AML-193 (cell line): Measurements from ENCODE around the gene VEZT.
"Not testable (repeated sequence)": the region's sequence is repeated elsewhere in the genome, so short reads cannot be mapped to it uniquely, and the experiment has no call there.

ENCODE experiments used
- DNase-seq, 2 experiments: peaks; one replicate each; lab custom pipeline; 2025; lab: John Stamatoyannopoulos, UW

Gene VEZT

DNA sequence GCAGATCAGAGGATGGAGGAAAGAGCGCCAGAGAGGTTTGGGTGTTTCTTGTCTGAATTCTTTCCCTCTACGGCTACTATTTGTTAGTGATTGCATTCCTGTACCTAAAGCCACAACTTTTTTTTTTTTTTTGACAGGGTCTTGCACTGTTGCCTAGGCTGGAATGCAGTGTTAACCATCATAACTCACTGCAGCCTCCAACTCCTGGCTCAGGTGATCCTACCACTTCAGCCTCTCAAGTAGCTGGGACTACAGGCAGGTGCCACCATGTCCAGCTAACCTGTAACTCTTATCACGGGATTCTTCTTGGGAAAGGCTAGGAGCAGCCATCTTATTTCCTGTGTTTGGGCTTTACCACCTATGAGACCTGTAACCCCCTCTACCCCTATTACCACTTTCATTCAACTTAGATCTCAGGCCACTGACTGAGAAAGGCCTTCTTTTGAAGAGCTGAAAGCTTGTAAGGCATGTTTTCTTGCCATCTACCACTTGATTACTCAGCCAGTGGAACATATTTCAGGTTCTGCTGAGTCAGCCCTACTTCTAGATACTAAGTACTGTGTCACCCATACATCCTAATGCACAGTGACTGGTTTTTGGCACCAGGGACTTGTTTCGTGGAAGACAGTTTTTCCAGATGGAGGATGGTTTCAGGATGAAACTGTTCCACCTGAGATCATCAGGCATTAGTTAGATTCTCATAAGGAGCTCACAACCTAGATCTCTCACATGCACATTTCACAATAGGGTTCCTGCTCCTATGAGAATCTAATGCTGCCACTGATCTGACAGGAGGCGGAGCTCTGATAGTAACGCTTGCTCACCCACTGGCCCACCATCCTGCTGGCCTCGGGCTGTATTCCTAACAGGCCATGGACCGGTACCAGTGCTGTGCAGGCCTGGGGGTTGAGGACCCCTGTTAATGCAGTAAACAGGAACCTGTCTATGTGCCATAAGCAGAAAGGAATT is 6.9 kb downstream of the VEZT start:
- no peak for DNase-seq

DNA sequence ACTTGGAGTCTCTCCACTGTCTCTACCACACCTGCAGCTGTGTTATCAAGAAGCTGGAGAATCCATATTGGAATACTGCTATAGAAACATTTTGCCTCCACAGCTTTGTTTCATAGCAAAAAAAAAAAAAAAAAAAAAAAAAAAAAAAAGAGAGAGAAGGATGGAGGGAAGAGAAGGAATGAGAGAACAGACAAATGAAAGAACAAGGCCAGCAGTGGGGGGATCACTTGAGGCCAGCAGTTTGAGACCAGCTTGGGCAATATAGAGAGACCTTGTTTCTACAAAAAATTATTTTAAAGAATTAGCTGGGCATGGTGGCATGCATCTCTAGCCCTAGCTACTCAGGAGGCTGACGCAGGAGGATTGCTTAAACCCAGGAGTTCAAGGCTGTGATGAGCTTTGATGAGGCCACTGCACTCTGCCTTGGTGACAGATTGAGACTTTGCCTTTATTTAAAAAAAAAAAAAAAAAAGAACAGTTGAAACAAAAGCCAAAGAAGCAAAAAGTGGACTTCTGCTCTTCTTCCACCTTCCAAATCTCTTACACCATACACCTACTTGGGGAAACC is 8.1 kb downstream of the VEZT start:
- DNase-seq: no peak

DNA sequence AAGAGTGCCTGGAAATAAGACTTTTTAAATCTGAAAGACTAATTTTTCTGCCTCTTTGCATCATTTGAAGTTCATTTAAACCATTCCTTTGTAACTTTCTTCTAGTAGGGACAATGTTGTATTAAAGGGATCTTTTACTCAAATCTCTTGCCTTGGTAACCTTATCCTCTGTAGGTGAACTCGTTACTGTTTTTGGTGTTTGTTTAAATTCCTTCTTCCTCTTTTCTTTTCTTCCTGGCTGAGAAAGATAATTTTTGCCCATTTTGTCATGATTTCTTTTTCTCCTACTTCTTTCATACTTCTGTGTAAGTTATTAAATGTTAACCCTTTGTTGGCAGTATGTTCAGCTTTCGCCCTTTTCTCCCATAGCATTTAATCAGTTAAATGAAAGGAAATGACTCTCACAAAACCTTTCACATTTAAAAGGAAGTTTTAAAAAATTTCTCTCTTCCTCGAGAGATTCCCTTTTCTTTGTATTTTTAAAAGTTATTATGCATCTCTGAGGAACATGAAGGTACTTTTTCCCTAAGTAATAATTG is 10.3 kb downstream of the VEZT start:
- no peak for DNase-seq

DNA sequence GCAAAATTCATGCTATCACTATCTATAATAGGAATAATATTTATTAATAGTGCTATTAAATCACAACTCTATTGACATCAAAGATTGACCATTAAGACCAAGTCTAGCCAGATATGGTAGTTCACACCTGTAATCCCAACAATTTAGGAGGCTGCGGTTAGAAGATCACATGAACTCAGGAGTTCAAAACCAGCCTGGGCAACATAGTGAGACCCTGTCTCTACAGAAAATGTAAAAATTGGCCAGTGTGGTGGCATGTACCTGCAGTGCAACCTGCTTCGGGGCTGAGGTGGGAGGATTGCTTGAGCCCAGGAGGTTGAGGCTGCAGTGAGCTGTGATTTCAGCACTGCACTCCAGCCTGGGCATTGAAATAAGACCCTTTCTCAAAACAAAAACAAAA is 11.0 kb downstream of the VEZT start:
- DNase-seq: no peak

DNA sequence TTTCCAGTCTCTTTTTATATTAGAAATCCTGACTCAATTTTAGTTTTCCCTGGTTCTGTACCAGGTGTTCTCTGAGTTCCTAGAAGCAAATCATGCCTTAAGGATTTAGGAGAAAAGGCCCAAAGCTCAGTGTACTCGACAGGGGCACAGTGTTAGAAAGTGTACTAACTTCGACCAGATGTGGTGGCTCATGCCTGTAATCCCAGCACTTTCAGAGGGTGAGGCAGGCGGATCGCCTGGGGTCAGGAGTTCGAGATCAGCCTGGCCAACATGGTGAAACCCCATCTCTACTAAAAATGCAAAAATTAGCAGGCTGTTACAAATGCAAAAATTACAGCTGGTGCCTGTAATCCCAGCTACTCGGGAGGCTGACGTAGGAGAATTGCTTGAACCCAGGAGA is 12.0 kb downstream of the VEZT start:
- DNase-seq: no peak

DNA sequence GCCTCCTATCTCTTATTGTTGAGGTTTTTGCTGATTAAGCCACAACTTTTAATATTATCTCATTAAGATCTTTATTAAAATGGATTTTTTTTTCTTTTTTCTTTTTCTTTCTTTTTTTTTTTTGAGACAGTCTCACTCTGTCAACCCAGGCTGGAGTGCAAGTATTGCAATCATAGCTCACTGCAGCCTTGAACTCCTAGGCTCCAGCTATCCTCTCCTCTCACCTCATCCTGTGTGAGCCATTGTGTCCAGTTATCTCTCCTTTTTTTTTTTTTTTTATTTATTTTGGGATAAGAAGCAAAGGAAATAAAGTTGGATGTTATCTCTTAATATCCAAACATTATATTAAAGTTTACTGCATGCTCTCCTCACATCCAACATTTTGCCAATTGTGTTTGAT is 12.7 kb downstream of the VEZT start:
- no peak for DNase-seq

DNA sequence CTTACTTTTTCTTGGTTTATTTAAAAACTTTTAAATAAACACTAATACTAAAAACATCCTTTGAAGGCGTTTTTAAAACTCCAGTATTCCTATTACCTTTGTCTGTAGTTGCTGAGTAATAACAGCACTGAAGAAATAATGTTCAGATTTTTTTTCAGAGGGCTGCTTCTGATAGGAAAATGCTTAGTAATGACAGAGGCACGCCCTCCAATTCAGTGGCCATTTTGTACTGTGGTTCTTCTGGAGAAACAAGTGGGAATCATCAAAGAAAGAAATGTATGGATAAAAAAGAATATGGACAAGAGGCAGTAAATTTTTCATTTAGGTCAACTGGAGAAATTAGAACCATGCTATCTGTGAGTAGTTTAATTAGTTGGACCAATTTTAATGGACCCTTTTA is 13.6 kb downstream of the VEZT start:
- no peak for DNase-seq

DNA sequence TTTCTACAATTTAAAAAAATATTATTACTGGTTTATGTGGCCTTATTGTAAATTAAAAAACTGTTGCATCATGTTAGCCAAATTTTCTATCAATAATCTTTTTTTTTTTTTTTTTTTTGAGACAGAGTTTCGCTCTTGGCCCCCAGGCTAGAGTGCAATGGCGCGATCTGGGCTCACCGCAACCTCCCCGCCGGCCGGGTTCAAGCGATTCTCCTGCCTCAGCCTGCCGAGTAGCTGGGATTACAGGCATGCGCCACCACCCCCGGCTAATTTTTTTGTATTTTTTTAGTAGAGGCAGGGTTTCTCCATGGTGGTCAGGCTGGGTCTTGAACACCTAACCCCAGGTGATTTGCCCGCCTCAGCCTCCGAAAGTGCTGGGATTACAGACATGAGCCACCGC is 16.6 kb downstream of the VEZT start:
- DNase-seq: not testable (repeated sequence)

DNA sequence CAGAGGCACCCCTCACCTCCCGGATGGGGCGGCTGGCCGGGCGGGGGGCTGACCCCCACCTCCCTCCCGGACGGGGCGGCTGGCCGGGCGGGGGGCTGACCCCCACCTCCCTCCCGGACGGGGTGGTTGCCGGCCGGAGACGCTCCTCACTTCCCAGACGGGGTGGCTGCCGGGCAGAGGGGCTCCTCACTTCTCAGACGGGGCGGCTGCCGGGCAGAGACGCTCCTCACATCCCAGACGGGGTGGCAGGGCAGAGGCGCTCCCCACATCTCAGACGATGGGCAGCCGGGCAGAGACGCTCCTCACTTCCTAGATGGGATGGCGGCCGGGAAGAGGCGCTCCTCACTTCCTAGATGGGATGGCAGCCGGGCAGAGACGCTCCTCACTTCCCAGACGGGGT is 18.0 kb downstream of the VEZT start:
- not testable (repeated sequence) for DNase-seq

DNA sequence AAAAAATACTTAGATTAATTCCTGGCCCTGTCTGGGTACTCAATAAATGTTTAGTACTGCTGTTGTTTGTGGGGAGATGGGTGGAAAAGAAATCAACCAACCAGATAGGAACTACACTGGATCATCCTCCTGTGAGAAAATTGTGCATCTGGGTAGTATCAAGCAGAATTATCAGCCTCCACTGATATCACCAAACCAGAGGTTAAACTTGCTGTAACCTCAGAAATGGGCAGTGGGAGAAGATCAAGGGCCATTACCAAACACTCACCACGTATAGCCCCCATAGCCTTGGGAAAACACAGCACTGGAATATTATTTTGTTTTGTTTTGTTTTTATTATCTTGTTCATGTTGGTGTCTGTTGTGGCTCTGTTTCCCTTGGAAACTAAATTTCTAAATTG is 19.7 kb downstream of the VEZT start:
- DNase-seq: no peak

DNA sequence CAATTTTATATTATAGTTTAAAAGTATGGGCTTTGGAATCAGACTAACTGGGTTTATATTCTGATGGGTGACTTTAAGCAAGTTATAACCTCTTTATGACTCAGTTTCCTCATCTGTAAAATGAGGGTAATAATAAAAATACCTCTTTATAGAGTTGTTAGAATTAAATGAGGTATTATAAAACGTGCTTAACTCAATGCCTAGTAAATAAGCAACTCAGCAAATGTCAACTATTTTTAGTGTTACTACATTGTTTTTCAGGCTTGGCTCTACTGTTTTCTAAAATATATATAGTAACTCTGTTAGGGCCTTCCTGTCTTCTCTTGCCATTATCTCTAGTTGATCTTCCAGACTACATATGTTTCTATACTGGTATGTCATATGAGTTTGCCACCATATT is 20.5 kb downstream of the VEZT start:
- DNase-seq: no peak

DNA sequence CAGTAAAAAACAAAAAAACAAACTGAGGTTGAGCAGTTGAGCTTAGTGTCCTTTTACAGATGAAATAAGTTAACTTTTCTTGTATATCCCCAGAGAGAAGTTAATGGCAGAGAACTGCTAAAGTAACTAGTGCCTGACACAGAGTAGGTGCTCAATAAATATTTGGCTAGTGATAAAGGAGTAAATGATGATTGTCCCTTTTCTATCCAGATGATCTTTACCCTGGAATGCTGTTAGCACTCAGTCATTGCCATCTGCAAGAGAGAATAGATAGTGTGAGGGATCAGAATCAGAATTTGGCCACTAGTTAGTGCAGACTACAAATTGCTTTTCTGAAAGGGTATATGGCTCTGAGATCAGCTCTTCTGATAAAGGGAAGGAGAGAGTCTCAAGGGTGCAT is 21.6 kb downstream of the VEZT start:
- DNase-seq: no peak

DNA sequence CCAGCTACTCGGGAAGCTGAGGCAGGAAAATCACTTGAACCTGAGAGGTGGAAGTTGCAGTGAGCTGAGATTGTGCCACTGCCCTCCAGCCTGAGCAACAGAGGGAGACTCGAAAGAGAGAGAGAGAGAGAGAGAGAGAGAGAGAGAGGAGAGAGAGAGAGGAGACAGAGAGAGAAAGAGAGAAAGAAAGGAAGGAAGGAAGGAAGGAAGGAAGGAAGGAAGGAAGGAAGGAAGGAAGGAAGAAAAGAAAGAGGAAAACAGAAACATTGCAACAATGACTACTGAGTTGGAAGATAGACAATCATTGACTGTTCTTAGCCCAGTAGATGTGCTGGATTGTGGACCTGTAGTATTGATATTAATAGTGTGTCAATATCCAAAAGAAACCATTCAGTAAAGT is 22.2 kb downstream of the VEZT start:
- DNase-seq: not testable (repeated sequence)

DNA sequence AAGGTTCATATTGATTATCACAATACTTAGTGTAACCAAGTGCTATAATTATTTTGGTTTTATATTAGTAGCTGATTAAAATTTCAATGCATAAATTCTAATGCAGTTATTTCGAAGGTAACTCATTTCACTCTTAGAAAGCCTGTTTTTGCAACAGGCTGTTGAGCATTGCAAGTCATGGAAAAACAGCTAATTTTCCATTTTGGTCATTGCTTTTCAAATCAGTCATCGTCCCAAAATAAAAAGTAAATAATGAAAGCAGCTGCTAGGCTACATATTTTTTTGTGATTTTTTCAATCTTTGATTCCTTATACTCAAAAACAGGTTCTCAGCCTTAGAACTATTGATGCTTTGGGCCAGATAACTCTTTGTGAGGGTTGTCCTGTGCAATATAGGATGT is 22.9 kb downstream of the VEZT start:
- DNase-seq: no peak

DNA sequence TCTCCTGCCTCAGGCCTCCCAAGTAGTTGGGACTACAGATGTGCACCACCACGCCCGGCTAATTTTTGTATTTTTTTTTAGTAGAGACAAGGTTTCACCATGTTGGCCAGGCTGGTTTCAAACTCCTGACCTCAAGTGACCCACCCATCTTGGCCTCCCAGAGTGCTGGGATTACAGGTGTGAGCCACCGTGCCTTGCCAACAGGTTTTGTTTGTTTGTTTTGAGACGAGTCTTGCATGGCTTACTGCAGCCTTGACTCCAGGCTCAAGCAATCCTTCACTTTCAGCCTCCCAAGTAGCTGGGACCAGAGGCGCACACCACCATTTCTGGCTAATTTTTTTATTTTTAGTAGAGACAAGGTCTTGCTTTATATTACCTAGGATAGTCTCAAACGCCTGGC is 23.5 kb downstream of the VEZT start:
- DNase-seq: not testable (repeated sequence)

DNA sequence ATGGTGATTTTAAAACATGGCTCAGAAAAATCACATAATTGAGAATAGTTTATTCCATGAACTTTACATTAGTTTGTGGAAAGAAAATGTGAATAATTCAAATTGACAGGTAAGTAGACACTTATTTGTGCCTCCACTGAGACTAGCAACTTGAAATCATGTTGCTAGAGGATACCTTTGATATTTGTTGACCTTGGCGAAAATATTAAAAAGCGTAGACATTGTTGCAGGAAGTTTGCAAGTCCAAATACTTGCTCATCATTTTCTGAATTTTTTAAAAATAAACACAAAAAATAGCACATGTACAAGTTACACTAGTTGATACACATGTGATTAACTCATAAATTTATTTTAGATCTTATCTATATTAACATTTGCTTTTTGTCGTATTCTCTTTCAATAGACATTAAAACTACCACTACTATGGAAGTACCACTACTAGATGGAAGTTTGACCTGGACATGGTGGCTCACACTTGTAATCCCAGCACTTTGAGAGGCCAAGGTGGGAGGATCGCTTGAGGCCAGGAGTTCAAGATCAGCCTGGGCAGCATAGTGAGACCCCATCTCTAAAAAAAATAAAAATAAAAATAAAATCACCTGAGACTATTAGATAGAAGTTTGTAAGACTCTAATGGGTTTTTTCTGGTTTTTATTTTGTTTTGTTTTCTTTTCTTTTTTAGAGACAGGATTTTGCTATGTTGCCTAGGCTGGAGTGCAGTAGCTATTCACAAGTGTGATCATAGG is 24.3 kb downstream of the VEZT start:
- DNase-seq: no peak

DNA sequence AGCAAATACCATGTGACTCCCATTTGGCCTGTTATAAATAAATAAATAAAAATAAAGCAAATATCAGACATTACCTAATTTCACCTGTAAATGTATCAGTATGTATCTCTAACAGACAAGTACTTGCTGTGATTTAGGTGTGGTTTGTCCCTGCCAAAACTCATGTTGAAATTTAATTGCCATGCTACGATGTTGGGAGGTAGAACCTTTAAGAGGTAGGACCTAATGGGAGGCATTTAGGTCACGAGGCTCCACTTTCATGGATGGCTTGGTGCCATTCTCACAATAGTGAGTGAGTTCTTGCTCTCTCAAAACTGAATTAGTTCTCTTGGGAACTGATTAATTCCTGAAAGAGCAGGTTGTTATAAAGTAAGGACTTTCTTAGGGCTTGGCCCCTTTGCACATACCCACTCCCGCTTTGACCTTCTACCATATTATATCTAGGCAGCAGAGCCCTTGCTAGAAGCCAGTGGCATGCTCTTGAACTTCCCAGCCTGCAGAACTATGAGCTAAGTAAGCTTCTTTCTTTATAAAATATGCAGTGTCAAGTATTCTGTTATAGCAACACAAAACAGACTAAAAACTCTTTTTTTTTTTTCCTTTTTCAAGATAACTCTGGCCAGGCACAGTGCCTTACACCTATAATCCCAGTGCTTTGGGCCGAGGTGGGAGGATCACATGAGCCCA is 26.0 kb downstream of the VEZT start:
- DNase-seq: no peak

DNA sequence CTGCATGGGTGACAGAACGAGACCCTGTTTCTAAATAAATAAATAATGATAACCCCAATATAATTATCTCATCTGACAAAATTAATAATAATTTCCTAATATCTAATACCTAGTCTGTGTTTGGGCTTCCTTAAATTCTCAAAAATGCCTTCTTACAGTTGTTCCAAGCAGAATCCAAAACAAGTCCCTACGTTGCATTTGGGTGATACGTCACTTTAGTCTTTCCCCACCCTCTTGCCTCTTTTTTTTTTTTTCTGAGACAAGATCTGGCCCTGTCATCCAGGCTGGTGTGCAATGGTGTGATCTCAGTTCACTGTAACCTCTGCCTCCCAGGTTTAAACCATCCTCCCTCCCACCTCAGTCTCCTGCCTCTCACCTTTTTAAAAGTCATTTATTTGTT is 26.7 kb downstream of the VEZT start:
- DNase-seq: no peak

DNA sequence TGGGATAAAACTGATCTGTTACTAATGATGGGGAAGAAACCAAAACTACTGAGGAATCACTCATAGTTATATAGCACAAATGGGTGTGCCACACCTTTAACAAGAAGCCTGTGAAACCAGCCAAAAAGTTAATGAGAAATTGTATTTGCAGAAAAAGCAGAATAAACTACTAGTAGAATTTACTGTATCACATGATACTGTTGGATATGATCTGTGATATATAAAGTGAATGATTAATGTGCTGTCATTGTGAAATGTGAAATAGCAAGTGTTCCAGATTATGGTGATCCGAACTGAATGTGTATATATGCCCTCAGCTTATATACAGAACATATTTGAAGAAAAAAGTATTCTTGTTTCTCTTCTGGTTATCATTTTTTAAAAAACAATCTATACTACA is 30.5 kb downstream of the VEZT start:
- no peak for DNase-seq

DNA sequence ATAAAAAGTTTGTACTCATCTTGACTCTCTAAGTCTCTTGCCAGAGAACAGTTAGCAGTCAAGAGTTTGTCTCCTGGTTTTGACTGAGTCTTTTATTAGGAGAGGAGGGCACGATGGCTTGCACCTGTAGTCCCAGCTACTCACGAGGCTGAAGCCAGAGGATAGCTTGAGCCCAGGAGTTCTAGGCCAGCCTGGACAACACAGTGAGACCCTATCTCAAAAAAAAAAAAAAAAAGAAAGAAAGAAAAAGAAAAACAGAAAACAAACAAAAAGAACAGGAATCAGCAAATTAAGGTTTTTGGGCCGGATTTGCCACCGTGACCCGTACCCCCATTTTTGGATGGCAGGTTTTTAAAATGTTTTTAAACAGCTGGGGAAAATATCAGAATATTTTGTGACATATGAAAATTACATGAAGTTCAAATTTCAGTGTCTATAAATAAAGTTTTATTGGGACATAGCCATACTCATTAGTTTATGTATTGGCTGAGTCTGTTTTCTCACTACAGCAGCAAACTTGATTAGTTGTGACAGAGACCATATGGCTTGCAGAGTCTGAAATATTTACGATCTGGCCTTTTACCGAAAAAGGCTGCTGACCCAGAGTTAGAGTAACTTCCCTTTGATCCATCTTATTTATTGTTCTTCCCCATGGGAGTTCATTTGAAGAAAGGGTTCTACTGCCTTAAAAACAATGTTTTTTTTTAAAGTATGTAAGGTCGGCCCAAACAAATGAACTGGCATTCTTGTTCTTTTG is 31.2 kb downstream of the VEZT start:
- DNase-seq: no peak

DNA sequence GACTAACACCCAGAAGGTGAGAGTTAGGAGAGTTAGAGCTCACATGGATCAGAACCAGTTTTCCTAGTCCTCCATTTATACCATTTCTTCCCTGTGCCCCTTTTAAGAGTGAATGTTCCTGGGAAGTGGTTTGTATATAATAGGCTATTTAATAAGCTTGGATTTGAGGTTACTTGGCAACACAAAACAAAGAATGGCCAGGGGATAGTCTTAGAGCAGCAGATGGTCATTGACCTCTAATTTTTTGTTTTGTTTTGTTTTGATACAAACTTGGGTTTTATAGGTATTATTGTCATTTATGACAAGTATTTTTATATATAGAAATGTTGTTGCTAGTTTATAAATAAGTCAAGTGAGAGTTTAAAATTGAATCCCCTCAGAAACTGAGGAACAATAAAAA is 35.8 kb downstream of the VEZT start:
- no peak for DNase-seq
